ENCODE measurements around the gene SCGB2A2.

DNA sequence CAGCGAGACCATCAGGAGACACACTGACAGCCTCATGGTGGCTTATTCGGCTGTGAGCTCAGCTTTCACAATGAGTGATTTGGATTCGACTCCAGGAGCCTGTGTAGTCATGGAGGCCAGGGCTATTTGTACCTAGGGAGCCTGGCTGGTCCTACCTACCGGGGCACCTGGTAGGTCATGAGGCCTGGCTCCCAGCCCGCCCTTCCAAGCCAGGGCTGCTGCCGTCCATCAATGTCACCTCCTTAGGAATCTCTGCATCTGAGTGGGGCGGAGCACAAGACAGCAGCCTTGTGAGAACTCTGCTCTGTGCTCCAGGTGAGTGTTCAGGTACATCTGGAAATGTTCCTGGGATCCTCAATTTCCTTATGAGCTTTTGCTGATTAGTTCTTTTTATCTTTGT, 29.0 kb downstream of the SCGB2A2 start, which contains the start of gene SCGB1D4:
- TF ChIP-seq, protein P1, sequence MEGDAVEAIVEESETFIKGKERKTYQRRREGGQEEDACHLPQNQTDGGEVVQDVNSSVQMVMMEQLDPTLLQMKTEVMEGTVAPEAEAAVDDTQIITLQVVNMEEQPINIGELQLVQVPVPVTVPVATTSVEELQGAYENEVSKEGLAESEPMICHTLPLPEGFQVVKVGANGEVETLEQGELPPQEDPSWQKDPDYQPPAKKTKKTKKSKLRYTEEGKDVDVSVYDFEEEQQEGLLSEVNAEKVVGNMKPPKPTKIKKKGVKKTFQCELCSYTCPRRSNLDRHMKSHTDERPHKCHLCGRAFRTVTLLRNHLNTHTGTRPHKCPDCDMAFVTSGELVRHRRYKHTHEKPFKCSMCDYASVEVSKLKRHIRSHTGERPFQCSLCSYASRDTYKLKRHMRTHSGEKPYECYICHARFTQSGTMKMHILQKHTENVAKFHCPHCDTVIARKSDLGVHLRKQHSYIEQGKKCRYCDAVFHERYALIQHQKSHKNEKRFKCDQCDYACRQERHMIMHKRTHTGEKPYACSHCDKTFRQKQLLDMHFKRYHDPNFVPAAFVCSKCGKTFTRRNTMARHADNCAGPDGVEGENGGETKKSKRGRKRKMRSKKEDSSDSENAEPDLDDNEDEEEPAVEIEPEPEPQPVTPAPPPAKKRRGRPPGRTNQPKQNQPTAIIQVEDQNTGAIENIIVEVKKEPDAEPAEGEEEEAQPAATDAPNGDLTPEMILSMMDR (IDR thresholded peaks at IDR 0.05) = no peak
- TF ChIP-seq POLR2A (IDR thresholded peaks at IDR 0.05) = no peak

Data from heart left ventricle (tissue), 13 donors.